Heart left ventricle (tissue), 13 donors: ENCODE results near the gene TNKS1BP1.

ENCODE experiments used
- POLR2A ChIP-seq, 2 donors: fragments of 450-650 bp; IDR thresholded peaks; one replicate each; pipeline ENCODE4 v1.6.1; 2017; ENCODE audit warnings: antibody characterized with exemption in 2 of 2, mild to moderate bottlenecking in 2 of 2, moderate library complexity in 2 of 2
- TF ChIP-seq, protein P1 (sequence below), 12 donors: fragments of 200-600 bp; sonication (generic) in 4 of 12; IDR thresholded peaks; one replicate each; pipeline versions ENCODE4 v1.5.0 to v1.8.0; 2018 to 2022; ENCODE audit warnings: antibody characterized with exemption in 12 of 12, mild to moderate bottlenecking in 5 of 12
- donor health status: ischemic (EF 13 %, LVEDD 7.1; RV severe dilation, severe dysfunction).
- donor health status: DM: no; HTN: yes; CAD: no.
- donor health status: DM: no; HTN: no; CAD: no.
- donor health status: ischemic (EF 25% LVEDD 6.9; RV normal size, moderate dysfunction).
- donor health status: ischemic (EF 25% LVEDD 5.7; RV mildly dilated, moderate dysfunction).
- donor health status: ischemic (EF 35%, LVEDD 5.7; RV mildly dilated, moderate dysfunction).
- donor health status: nonischemic (EF 11% LVEDD 7.7; RV severe dilation, severe dysfunction).
- donor health status: DM: yes; HTN: yes; CAD: no.
- donor health status: PGD.
- donor health status: ischemic (EF 29% LVEDD 5.4; RV normal size, mild dysfunction).
- donor health status: nonischemic (EF 23%, LVEDD 6.1; RV moderate dilation, normal function).

DNA sequence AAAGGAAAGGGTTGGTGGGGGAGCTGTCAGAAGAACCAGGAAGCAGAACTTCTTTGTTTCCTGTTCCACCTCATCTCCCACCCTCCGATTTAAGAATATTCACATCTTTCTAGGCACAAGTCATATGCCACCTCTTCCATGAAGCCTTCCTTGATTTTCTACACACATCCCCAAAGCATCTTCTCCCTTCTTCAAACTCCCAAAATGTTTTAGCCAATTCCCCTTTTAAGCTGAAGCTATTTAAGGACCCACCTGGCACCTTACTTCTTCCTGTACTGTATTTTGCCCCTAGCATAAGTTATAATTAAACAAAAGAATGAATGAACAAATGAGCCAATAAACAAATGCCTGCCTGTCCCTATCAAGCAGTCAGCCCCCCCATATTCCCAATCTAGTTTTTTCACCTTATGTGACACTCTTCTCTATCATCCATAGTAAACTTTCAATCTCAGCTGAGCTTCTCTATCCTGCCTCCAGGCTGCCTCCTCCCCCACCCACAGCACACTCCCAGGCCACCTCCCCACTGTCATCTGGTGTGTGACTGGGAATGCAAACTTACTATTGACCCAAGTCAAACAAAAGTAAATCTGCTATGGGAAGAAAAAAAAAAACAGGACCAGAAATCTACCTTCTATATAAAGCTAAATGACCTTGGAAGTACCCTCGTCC lies 3.9 kb downstream of the TNKS1BP1 start:
- TF ChIP-seq, protein P1, sequence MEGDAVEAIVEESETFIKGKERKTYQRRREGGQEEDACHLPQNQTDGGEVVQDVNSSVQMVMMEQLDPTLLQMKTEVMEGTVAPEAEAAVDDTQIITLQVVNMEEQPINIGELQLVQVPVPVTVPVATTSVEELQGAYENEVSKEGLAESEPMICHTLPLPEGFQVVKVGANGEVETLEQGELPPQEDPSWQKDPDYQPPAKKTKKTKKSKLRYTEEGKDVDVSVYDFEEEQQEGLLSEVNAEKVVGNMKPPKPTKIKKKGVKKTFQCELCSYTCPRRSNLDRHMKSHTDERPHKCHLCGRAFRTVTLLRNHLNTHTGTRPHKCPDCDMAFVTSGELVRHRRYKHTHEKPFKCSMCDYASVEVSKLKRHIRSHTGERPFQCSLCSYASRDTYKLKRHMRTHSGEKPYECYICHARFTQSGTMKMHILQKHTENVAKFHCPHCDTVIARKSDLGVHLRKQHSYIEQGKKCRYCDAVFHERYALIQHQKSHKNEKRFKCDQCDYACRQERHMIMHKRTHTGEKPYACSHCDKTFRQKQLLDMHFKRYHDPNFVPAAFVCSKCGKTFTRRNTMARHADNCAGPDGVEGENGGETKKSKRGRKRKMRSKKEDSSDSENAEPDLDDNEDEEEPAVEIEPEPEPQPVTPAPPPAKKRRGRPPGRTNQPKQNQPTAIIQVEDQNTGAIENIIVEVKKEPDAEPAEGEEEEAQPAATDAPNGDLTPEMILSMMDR (IDR thresholded peaks at IDR 0.05), result no peak
- no peak for TF ChIP-seq POLR2A (IDR thresholded peaks at IDR 0.05)
